GM19035 (cell line): ENCODE measurements around the gene RPL3.
A peak's percentile ranks its signal among the peaks of the same experiment; 100 is the strongest.

ENCODE experiments used
- ATAC-seq: cut with Tn5 transposase; IDR thresholded peaks from one replicate; pipeline ENCODE4 v1.9.1; 2021; ENCODE audit not compliant: unreplicated experiment

RPL3 gene

GRCh38 chr22:39284142-39284980 is 35.1 kb downstream of the RPL3 start:
- ATAC-seq, result no peak

GRCh38 chr22:39283322-39284141 is 35.9 kb downstream of the RPL3 start:
- ATAC-seq, result no peak

- ATAC-seq, result no peak
These were observed 36.6 kb downstream of the RPL3 start for GRCh38 chr22:39282645-39283321.

- no peak for ATAC-seq
These were observed 38.3 kb downstream of the RPL3 start for GRCh38 chr22:39281126-39281525.

GRCh38 chr22:39280250-39280649 is 39.2 kb downstream of the RPL3 start:
- ATAC-seq, result no peak

GRCh38 chr22:39279170-39279850 is 40.1 kb downstream of the RPL3 start:
- no peak for ATAC-seq

- ATAC-seq, result no peak
These were observed 41.4 kb downstream of the RPL3 start for GRCh38 chr22:39278040-39278439.

GRCh38 chr22:39277142-39277607 is 42.2 kb downstream of the RPL3 start:
- no peak for ATAC-seq

GRCh38 chr22:39276440-39277141 is 42.8 kb downstream of the RPL3 start:
- ATAC-seq, result no peak

GRCh38 chr22:39275814-39276439 is 43.5 kb downstream of the RPL3 start:
- ATAC-seq, result no peak

- ATAC-seq, result no peak
These were observed 45.2 kb downstream of the RPL3 start for GRCh38 chr22:39273950-39274887.

- no peak for ATAC-seq
These were observed 48.6 kb downstream of the RPL3 start for GRCh38 chr22:39270792-39271191.

GRCh38 chr22:39270280-39270679 is 49.1 kb downstream of the RPL3 start:
- no peak for ATAC-seq

- no peak for ATAC-seq
These were observed 50.2 kb downstream of the RPL3 start for GRCh38 chr22:39269095-39269790.

- no peak for ATAC-seq
These were observed 50.8 kb downstream of the RPL3 start for GRCh38 chr22:39268645-39269044.

- no peak for ATAC-seq
These were observed 51.4 kb downstream of the RPL3 start for GRCh38 chr22:39267974-39268373.

- peak; percentile 79 for ATAC-seq
These were observed 52.9 kb downstream of the RPL3 start for GRCh38 chr22:39266398-39267030.
